HG03103 (cell line): ENCODE measurements around the gene NR1H2.
"Not testable (repeated sequence)": the region's sequence is repeated elsewhere in the genome, so short reads cannot be mapped to it uniquely, and the experiment has no call there.

Experiments used
- ATAC-seq: cut with Tn5 transposase; IDR thresholded peaks from one replicate; pipeline ENCODE4 v1.9.1; 2021; ENCODE audit warnings: low read depth; ENCODE audit not compliant: unreplicated experiment

Gene NR1H2

GRCh38 chr19:50344661-50345318, 31.5 kb upstream of the NR1H2 start:
- ATAC-seq = no peak

GRCh38 chr19:50347089-50347581, 29.1 kb upstream of the NR1H2 start:
- ATAC-seq = not testable (repeated sequence)

GRCh38 chr19:50349277-50350057, 26.8 kb upstream of the NR1H2 start:
- ATAC-seq = no peak

GRCh38 chr19:50352242-50352641, 24.0 kb upstream of the NR1H2 start:
- ATAC-seq = no peak

- not testable (repeated sequence) for ATAC-seq
Observed at GRCh38 chr19:50353487-50353880, 22.8 kb upstream of the NR1H2 start.

- ATAC-seq = no peak
Observed at GRCh38 chr19:50356691-50357177, 19.5 kb upstream of the NR1H2 start.

GRCh38 chr19:50357178-50358100, 18.8 kb upstream of the NR1H2 start:
- ATAC-seq = no peak

GRCh38 chr19:50358483-50359327, 17.6 kb upstream of the NR1H2 start:
- no peak for ATAC-seq

- ATAC-seq = no peak
Observed at GRCh38 chr19:50359328-50359818, 16.9 kb upstream of the NR1H2 start.

- ATAC-seq = no peak
Observed at GRCh38 chr19:50361290-50362029, 14.8 kb upstream of the NR1H2 start.

- ATAC-seq = no peak
Observed at GRCh38 chr19:50362030-50362412, 14.2 kb upstream of the NR1H2 start.

GRCh38 chr19:50362656-50363424, 13.4 kb upstream of the NR1H2 start:
- ATAC-seq = no peak

- ATAC-seq = no peak
Observed at GRCh38 chr19:50365434-50366306, 10.6 kb upstream of the NR1H2 start, which contains the start of gene NAPSA. NAPSA (minus strand) TSS chr19:50365639; CDS start chr19:50365621, 18 bp downstream.

- no peak for ATAC-seq
Observed at GRCh38 chr19:50368649-50369570, 7.3 kb upstream of the NR1H2 start.

GRCh38 chr19:50371914-50372475, 4.3 kb upstream of the NR1H2 start:
- ATAC-seq = no peak

- ATAC-seq = no peak
Observed at GRCh38 chr19:50377051-50377461, 799 bp downstream of the NR1H2 start.
